K562 (cell line): ENCODE results near the gene TULP1.

Experiments
- ATF1 ChIP-seq, 2 experiments: fragments of 450-650 bp in 1 of 2; IDR thresholded peaks; 2 replicates each; pipeline ENCODE4 v1.6.1; 2016; ENCODE audit warnings: missing compliant biosample characterization in 1 of 2, missing genetic modification characterization in 1 of 2
- C11orf30 ChIP-seq: fragments of 450-650 bp; IDR thresholded peaks from 2 replicates; pipeline ENCODE4 v1.6.1; 2016; ENCODE audit warnings: low read depth, mild to moderate bottlenecking
- CHD2 ChIP-seq: IDR thresholded peaks from 2 replicates; pipeline ENCODE4 v1.6.1; 2011; ENCODE audit warnings: low read depth, low read length
- ESRRA ChIP-seq: fragments of 450-650 bp; IDR thresholded peaks from 2 replicates; pipeline ENCODE4 v1.6.1; 2014; ENCODE audit warnings: low read depth, mild to moderate bottlenecking, moderate library complexity, borderline replicate concordance
- FOS ChIP-seq: IDR thresholded peaks from 3 replicates; pipeline ENCODE4 v1.6.1; 2011; ENCODE audit not compliant: insufficient read length; ENCODE audit errors: extremely low read depth
- L3MBTL2 ChIP-seq: fragments of 450-650 bp; IDR thresholded peaks from 2 replicates; pipeline ENCODE4 v1.6.1; 2016; ENCODE audit warnings: mild to moderate bottlenecking, moderate library complexity
- NR3C1 ChIP-seq: sonication (generic); formaldehyde crosslinking; IDR thresholded peaks from 2 replicates; pipeline ENCODE4 v1.8.1; 2022; ENCODE audit warnings: missing genetic modification reagents
- POLR2A ChIP-seq: fragments of 450-650 bp; conservative IDR thresholded peaks from 2 replicates; pipeline ENCODE4 v1.6.1; 2016
- SRSF7 ChIP-seq: fragments of 200-400 bp; formaldehyde crosslinking; optimal IDR thresholded peaks from 2 replicates; pipeline ENCODE3; 2017; ENCODE audit warnings: mild to moderate bottlenecking, low read depth, low read length
- TCF7L2 ChIP-seq: fragments of 150-350 bp; IDR thresholded peaks from 2 replicates; pipeline ENCODE4 v1.6.1; 2016; ENCODE audit warnings: low read depth, mild to moderate bottlenecking, low read length, moderate library complexity
- TOE1 ChIP-seq, 2 experiments: fragments of 450-650 bp in 1 of 2; sonication (generic) in 1 of 2; formaldehyde crosslinking in 1 of 2; IDR thresholded peaks; 2 replicates each; pipeline versions ENCODE4 v1.7.1 to v1.8.0; 2016 to 2022; ENCODE audit warnings: borderline replicate concordance in 2 of 2, mild to moderate bottlenecking in 2 of 2, antibody characterized with exemption in 1 of 2, inconsistent platforms in 1 of 2, low read depth in 1 of 2, missing genetic modification reagents in 1 of 2, moderate library complexity in 1 of 2
- ZNF253 ChIP-seq: fragments of 250-450 bp; sonication (Bioruptor Pico); conservative IDR thresholded peaks from 2 replicates; pipeline ENCODE4 v1.6.1; 2021; ENCODE audit warnings: mild to moderate bottlenecking
- ZNF644 ChIP-seq: fragments of 200-800 bp; sonication (Bioruptor generic); IDR thresholded peaks from 2 replicates; pipeline ENCODE4 v1.6.1; 2016; ENCODE audit warnings: low read depth, missing genetic modification characterization, missing compliant biosample characterization

GRCh38 chr6:35522151-35522550 is 9.5 kb upstream of the TULP1 start:
- TF ChIP-seq TOE1 (IDR thresholded peaks at IDR 0.05; ENCODE audit: borderline replicate concordance): no peak
- no peak for TF ChIP-seq TOE1 (CRISPR knock-in tag; IDR thresholded peaks at IDR 0.05; ENCODE audit: borderline replicate concordance, low read depth)
- TF ChIP-seq CHD2: no peak
- TF ChIP-seq TCF7L2: no peak
- TF ChIP-seq ATF1 (CRISPR knock-in tag; IDR thresholded peaks at IDR 0.05): no peak
- no peak for TF ChIP-seq ATF1 (tag; IDR thresholded peaks at IDR 0.05)
- TF ChIP-seq NR3C1 (CRISPR knock-in tag): no peak
- no peak for TF ChIP-seq ZNF644 (tag)
- TF ChIP-seq POLR2A: no peak
- no peak for TF ChIP-seq C11orf30
- no peak for TF ChIP-seq SRSF7
- TF ChIP-seq ESRRA: no peak
- TF ChIP-seq ZNF253 (CRISPR knock-in tag): no peak
- TF ChIP-seq FOS: no peak
- TF ChIP-seq L3MBTL2: no peak
